Neural cell (in vitro differentiated cells): ENCODE measurements around the gene CAV3.

Experiments
- CTCF ChIP-seq: fragments of 450-650 bp; IDR thresholded peaks from 2 replicates; pipeline ENCODE4 v1.5.1; 2014; ENCODE audit warnings: antibody characterized with exemption, mild to moderate bottlenecking, moderate library complexity; ENCODE audit not compliant: poor library complexity, severe bottlenecking
- EP300 ChIP-seq: fragments of 450-650 bp; conservative IDR thresholded peaks from 2 replicates; pipeline ENCODE4 v1.6.1; 2014; ENCODE audit warnings: antibody characterized with exemption, mild to moderate bottlenecking, moderate library complexity; ENCODE audit not compliant: poor library complexity, severe bottlenecking
- EZH2 ChIP-seq: fragments of 200-600, 300-800 bp; shearing (Covaris generic), sonication (generic); IDR thresholded peaks from 2 replicates; pipeline ENCODE4 v1.6.1; 2014; ENCODE audit warnings: antibody characterized with exemption, low read length, borderline replicate concordance, mild to moderate bottlenecking; ENCODE audit not compliant: insufficient read depth, poor library complexity, severe bottlenecking
- MXI1 ChIP-seq: fragments of 450-650 bp; conservative IDR thresholded peaks from 2 replicates; pipeline ENCODE4 v1.6.1; 2014; ENCODE audit warnings: antibody characterized with exemption, mild to moderate bottlenecking; ENCODE audit not compliant: poor library complexity, severe bottlenecking
- POLR2AphosphoS5 ChIP-seq: IDR thresholded peaks from 2 replicates; pipeline ENCODE4 v1.6.1; 2012
- REST ChIP-seq: IDR thresholded peaks from 2 replicates; pipeline ENCODE4 v1.6.1; 2012; ENCODE audit warnings: borderline replicate concordance

- TF ChIP-seq EP300: no peak
- no peak for TF ChIP-seq EZH2
- no peak for TF ChIP-seq CTCF
- TF ChIP-seq POLR2AphosphoS5: no peak
- TF ChIP-seq REST: no peak
- TF ChIP-seq MXI1: no peak
Observed at GRCh38 chr3:8724108-8724752, 9.4 kb upstream of the CAV3 start.
